A549 (cell line): Measurements from ENCODE around the gene SIVA1. TPM values are rescaled to one million over a fixed set of nuclear protein-coding genes. Genes with fewer than 3 reads are reported as not detected.

Source experiments
- ATAC-seq, 2 experiments: fragments of 200-7000 bp in 1 of 2; fragments of >200 bp in 1 of 2; cut with Nextera tagmentation in 1 of 2; cut with Tn5 transposase in 1 of 2; 3 replicates each; pipeline versions ENCODE4 v1.8.0 to v1.9.1; 2018 to 2020; ENCODE audit warnings: mild to moderate bottlenecking in 1 of 2, moderate library complexity in 1 of 2
- CTCF ChIA-PET: fragments of 300-600 bp; sonication (Branson Sonifier 250); formaldehyde crosslinking; extraction: SDS; loops from one replicate; lab custom pipeline; 2021; ENCODE audit warnings: antibody characterized with exemption, inconsistent platforms; lab: Yijun Ruan, JAX
- POLR2A ChIA-PET: fragments of 350-600 bp; formaldehyde crosslinking; extraction: SDS; loops from one replicate; lab custom pipeline; 2021; ENCODE audit warnings: antibody characterized with exemption, inconsistent platforms; lab: Yijun Ruan, JAX
- DNase-seq, 2 experiments: peaks; one replicate each; pipeline versions ENCODE4 v3.0.0 to v3.0.0-alpha.2; 2011 to 2016; ENCODE audit warnings: low read depth in 1 of 2, low spot score in 1 of 2
- FAIRE-seq: peaks from 2 replicates; lab custom pipeline; 2011; peaks lifted over from hg19 to GRCh38; lab: Jason Lieb, UNC
- H3K27ac ChIP-seq, 2 experiments: fragments of >200 bp; sonication (Bioruptor Twin); formaldehyde crosslinking; 3 replicates each; pipeline ENCODE4 v1.5.1; 2016 to 2017
- H3K4me1 ChIP-seq: fragments of >200 bp; sonication (Bioruptor Twin); formaldehyde crosslinking; 3 replicates; pipeline ENCODE4 v1.6.1; 2016
- H3K4me2 ChIP-seq: fragments of >200 bp; sonication (Bioruptor Twin); formaldehyde crosslinking; 3 replicates; pipeline ENCODE4 v1.6.1; 2016
- H3K4me3 ChIP-seq: fragments of >200 bp; sonication (Bioruptor Twin); formaldehyde crosslinking; 3 replicates; pipeline ENCODE4 v1.5.1; 2016
- H3K9me3 ChIP-seq: fragments of >200 bp; sonication (Bioruptor Twin); formaldehyde crosslinking; 3 replicates; pipeline ENCODE4 v1.6.1; 2016
- E2F6 ChIP-seq: IDR thresholded peaks from 2 replicates; pipeline ENCODE4 v1.6.1; 2012; ENCODE audit warnings: low read depth, borderline replicate concordance
- FOSL2 ChIP-seq, 2 experiments: fragments of 450-650 bp in 1 of 2; fragments of >200 bp in 1 of 2; sonication (Bioruptor Twin) in 1 of 2; formaldehyde crosslinking; IDR thresholded peaks; 2 replicates each; pipeline versions ENCODE4 v1.5.0 to v1.6.1; 2016 to 2020; ENCODE audit warnings: mild to moderate bottlenecking in 1 of 2, moderate library complexity in 1 of 2
- HMGXB4 ChIP-seq: fragments of 250-450 bp; sonication (Bioruptor Pico); IDR thresholded peaks from 2 replicates; pipeline ENCODE4 v1.5.0; 2021; ENCODE audit warnings: mild to moderate bottlenecking, moderate library complexity, borderline replicate concordance
- HOXA7 ChIP-seq: fragments of 250-450 bp; sonication (Bioruptor Pico); IDR thresholded peaks from 2 replicates; pipeline ENCODE4 v1.5.0; 2020; ENCODE audit warnings: mild to moderate bottlenecking, moderate library complexity
- JUN ChIP-seq, 2 experiments: fragments of >200 bp; sonication (Bioruptor Twin); formaldehyde crosslinking; IDR thresholded peaks; 2 replicates in 1 of 2; 3 replicates in 1 of 2; pipeline ENCODE4 v1.6.1; 2016 to 2017
- KDM5A ChIP-seq: fragments of 200-600 bp; sonication (generic); IDR thresholded peaks from 2 replicates; pipeline ENCODE4 v1.6.1; 2016; ENCODE audit warnings: antibody characterized with exemption, mild to moderate bottlenecking
- MAZ ChIP-seq: fragments of 150-350 bp; IDR thresholded peaks from 2 replicates; pipeline ENCODE4 v1.6.1; 2014; ENCODE audit warnings: antibody characterized with exemption, low read depth, low read length, borderline replicate concordance
- MYC ChIP-seq: IDR thresholded peaks from 2 replicates; pipeline ENCODE4 v1.6.1; 2012; ENCODE audit warnings: mild to moderate bottlenecking, inconsistent platforms, low read length, improper control_type of control experiment, borderline replicate concordance
- PHF8 ChIP-seq: fragments of 200-600 bp; sonication (generic); IDR thresholded peaks from 2 replicates; pipeline ENCODE4 v1.6.1; 2016; ENCODE audit warnings: low read depth, mild to moderate bottlenecking, antibody characterized with exemption, moderate library complexity, borderline replicate concordance
- POLR2A ChIP-seq: IDR thresholded peaks from 2 replicates; pipeline ENCODE4 v1.6.1; 2012; ENCODE audit warnings: mild to moderate bottlenecking, low read length
- RFX5 ChIP-seq: fragments of 450-650 bp; IDR thresholded peaks from 2 replicates; pipeline ENCODE4 v1.7.1; 2014; ENCODE audit warnings: antibody characterized with exemption, mild to moderate bottlenecking, moderate library complexity
- TFCP2L1 ChIP-seq: fragments of 250-450 bp; sonication (Bioruptor Pico); IDR thresholded peaks from 2 replicates; pipeline ENCODE4 v1.5.0; 2021; ENCODE audit warnings: mild to moderate bottlenecking
- WGBS: methylation state at CpG from one replicate; pipeline ENCODE4 v1.1.6; 2017; ENCODE audit errors: missing lambda C conversion rate; 5-methylcytosine and 5-hydroxymethylcytosine counted together
- polyA minus RNA-seq: library from RNA; depleted of rRNA, polyadenylated mRNA; stranded (reverse); fragments of >200 nt; gene quantifications from 2 replicates; pipeline ENCODE4 v1.2.3, GENCODE V29; 2011; rRNA and poly(A)+ RNA removed
- polyA plus RNA-seq, 4 experiments: library from polyadenylated mRNA; depleted of rRNA in 3 of 4; stranded (reverse); fragments of >200 nt; fragmentation: RNase III in 1 of 4; extraction: RNeasy Plus Mini Kit Qiagen cat#74134 plus additional on column Dnase treatment in 1 of 4; gene quantifications; 2 replicates in 3 of 4; 3 replicates in 1 of 4; pipeline ENCODE4 v1.2.3, GENCODE V29; 2011 to 2017
- TF ChIP-seq, protein P1 (sequence below): fragments of >200 bp; sonication (Bioruptor Twin); formaldehyde crosslinking; IDR thresholded peaks from 3 replicates; pipeline ENCODE4 v1.6.1; 2016
- TF ChIP-seq, protein P2 (sequence below): IDR thresholded peaks from 2 replicates; pipeline ENCODE4 v1.6.1; 2012
- TF ChIP-seq, protein P3 (sequence below): IDR thresholded peaks from 2 replicates; pipeline ENCODE4 v1.6.1; 2012
- TF ChIP-seq, protein P4 (sequence below): fragments of 450-650 bp; IDR thresholded peaks from 2 replicates; pipeline ENCODE4 v1.6.1; 2014; ENCODE audit warnings: antibody characterized with exemption

Gene SIVA1, protein sequence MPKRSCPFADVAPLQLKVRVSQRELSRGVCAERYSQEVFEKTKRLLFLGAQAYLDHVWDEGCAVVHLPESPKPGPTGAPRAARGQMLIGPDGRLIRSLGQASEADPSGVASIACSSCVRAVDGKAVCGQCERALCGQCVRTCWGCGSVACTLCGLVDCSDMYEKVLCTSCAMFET
- polyA plus RNA-seq (2011; rRNA removed) (90.0 and 94.2 TPM in 2 replicates), polyA plus RNA-seq (2017; fragmentation: RNase III; extraction: RNeasy Plus Mini Kit Qiagen cat#74134 plus additional on column Dnase treatment) (157 to 169 TPM (median 163 TPM) in 3 replicates), polyA minus RNA-seq (12.3 and 14.4 TPM in 2 replicates)
- 477 and 601 TPM in 2 replicates for polyA plus RNA-seq (2012; cell fraction: cytosol; rRNA removed)
- polyA plus RNA-seq (2012; cell fraction: nucleus; rRNA removed): 376 and 581 TPM in 2 replicates

DNA sequence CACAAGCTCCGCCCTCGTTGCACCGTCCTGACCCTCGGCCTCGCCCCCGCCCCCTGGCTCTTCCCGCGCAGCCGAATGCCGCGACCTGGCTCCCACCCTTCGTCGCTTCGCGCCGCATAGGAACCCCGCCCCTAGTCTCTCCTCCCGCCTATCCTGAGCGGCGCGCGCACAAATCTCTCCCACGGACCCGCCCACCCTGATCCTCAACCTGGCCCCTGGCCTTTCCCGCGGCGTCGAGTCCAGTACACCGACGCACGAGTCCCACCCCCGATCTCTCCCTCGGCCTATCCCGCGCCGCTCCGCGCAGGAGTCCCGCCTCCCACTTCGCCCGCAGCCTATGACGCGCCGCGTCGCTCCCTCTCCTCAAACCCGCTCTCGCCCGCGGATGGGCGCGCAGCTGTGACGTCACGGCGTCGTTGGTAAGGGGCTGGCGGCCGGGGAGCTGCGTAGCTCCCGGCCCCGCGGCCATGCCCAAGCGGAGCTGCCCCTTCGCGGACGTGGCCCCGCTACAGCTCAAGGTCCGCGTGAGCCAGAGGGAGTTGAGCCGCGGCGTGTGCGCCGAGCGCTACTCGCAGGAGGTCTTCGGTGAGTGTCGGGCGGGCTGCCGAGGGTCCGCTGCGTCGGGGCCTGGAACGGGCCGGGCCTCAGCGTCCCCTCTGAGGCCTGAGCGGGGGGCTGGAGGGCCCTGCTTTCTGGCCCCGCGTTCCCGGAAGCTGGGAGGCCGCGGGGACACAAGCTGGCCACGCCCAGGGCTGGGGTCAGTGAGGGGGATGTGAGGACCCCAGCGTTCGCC lies at the start of gene SIVA1:
Gene SIVA1, plus strand, starts transcription at position 413 of the 793 bp plus-strand sequence. Its CDS starts 55 bp downstream, at position 468.
- POLR2A ChIA-PET: interaction anchor here (0.6 to 1.4 kb wide), 8 partner anchors 18 to 268 kb away, joined by 3 to 7 read pairs (median 4); partner anchors contain the start of gene CDCA4
- TF ChIP-seq, protein P1, sequence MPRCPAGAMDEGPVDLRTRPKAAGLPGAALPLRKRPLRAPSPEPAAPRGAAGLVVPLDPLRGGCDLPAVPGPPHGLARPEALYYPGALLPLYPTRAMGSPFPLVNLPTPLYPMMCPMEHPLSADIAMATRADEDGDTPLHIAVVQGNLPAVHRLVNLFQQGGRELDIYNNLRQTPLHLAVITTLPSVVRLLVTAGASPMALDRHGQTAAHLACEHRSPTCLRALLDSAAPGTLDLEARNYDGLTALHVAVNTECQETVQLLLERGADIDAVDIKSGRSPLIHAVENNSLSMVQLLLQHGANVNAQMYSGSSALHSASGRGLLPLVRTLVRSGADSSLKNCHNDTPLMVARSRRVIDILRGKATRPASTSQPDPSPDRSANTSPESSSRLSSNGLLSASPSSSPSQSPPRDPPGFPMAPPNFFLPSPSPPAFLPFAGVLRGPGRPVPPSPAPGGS: peak; percentile 68; the same call in 1 of the 3 replicates
- peak; percentile 94 for TF ChIP-seq PHF8
- TF ChIP-seq HMGXB4 (CRISPR knock-in tag): no peak
- TF ChIP-seq JUN (IDR thresholded peaks at IDR 0.05): peak in 1 of 2 experiments; percentile 68; a peak in 3 of 5 replicates
- peak; percentile 91 for TF ChIP-seq E2F6
- peak; percentile 4; the same call in 1 of the 2 replicates for TF ChIP-seq MYC
- TF ChIP-seq, protein P2, sequence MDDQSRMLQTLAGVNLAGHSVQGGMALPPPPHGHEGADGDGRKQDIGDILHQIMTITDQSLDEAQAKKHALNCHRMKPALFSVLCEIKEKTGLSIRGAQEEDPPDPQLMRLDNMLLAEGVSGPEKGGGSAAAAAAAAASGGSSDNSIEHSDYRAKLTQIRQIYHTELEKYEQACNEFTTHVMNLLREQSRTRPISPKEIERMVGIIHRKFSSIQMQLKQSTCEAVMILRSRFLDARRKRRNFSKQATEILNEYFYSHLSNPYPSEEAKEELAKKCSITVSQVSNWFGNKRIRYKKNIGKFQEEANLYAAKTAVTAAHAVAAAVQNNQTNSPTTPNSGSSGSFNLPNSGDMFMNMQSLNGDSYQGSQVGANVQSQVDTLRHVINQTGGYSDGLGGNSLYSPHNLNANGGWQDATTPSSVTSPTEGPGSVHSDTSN: 0 out of 2 replicates have a peak, but pooled peaks have one; percentile 16
- peak; percentile 86 for TF ChIP-seq POLR2A
- TF ChIP-seq MAZ: no peak; the same call in 1 of the 2 replicates
- TF ChIP-seq KDM5A: peak; percentile 72
- TF ChIP-seq TFCP2L1: peak; percentile 51; the same call in 1 of the 2 replicates
- TF ChIP-seq, protein P3, sequence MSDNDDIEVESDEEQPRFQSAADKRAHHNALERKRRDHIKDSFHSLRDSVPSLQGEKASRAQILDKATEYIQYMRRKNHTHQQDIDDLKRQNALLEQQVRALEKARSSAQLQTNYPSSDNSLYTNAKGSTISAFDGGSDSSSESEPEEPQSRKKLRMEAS: peak; percentile 80
- peak; percentile 78; the same call in 1 of the 2 replicates for TF ChIP-seq RFX5
- no peak for TF ChIP-seq FOSL2 (IDR thresholded peaks at IDR 0.05)
- 0 out of 2 replicates have a peak, but pooled peaks have one; percentile 11 for TF ChIP-seq FOSL2 (CRISPR knock-in tag; IDR thresholded peaks at IDR 0.05)
- TF ChIP-seq, protein P4, sequence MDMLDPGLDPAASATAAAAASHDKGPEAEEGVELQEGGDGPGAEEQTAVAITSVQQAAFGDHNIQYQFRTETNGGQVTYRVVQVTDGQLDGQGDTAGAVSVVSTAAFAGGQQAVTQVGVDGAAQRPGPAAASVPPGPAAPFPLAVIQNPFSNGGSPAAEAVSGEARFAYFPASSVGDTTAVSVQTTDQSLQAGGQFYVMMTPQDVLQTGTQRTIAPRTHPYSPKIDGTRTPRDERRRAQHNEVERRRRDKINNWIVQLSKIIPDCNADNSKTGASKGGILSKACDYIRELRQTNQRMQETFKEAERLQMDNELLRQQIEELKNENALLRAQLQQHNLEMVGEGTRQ: no peak
- TF ChIP-seq HOXA7 (CRISPR knock-in tag): no peak

More for the DNA sequence above, at the start of gene SIVA1:
- 0% methylated on average over 13 of the region's 95 CpGs for WGBS
- Histone ChIP-seq H3K4me3 (peak within 1 kb of the TSS; percentile 100), H3K4me1 (peaks cover 28% of the 10 kb centered on the region), H3K4me2 (peak within 1 kb of the TSS; percentile 95), H3K27ac (peak within 1 kb of the TSS; percentile 93 to 96), H3K9me3 (no peaks in the 10 kb centered on the region; the same call in 2 of the 3 replicates)
- FAIRE-seq (no peak), DNase-seq (peak; percentile 98 to 100), ATAC-seq (peak; percentile 92 to 95)
- CTCF ChIA-PET: interaction anchor here (0.6 to 5.1 kb wide), 12 partner anchors 10 to 87 kb away, joined by 3 to 41 read pairs (median 4); no protein-coding TSS in a partner anchor
